ENCODE data around the gene FN1. TPM values are rescaled to one million over a fixed set of nuclear protein-coding genes. Genes with fewer than 3 reads are reported as not detected.
"Not testable (repeated sequence)": the region's sequence is repeated elsewhere in the genome, so short reads cannot be mapped to it uniquely, and the experiment has no call there.

FN1 gene
- total RNA-seq, 1 experiment from 2014 or later, result 102 TPM

DNA sequence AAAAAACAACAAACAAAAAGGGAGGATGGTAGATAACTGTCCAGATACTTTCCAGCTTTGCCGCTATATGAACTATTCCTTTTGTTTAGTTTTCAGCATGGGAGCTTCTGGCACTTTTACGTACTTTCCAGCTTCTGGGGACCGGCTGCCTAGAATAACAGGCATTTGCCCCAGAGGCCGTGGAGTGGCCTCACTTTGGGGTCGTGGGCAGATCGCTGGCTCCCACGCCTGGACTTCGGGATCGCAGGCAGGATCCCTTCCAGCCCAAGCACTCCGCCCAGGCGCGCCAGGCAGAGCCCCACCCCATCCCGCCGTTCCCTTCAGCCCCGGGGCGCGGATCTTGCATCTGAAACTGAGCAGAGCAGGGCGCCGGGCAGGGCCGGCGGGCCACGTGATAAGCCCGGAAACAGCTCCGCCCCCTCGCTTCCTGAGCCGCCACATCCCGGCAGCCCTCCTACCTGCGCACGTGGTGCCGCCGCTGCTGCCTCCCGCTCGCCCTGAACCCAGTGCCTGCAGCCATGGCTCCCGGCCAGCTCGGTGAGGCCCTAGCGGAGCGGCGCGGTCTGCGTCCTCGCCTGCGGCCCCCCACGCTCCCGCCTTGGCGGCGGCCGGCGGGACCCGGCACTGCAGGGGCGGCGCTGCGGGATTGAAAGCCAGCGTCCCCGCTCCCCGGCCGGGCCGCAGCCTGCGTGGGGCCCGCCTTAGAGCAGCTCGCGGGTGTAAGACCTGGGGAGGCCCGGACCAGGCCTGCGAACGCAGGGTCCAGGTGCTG, 124.1 kb downstream of the FN1 start, which contains the start of gene ATIC (continued):
- TF ChIP-seq OVOL2 (CRISPR knock-in tag; IDR thresholded peaks at IDR 0.05; ENCODE audit: borderline replicate concordance) (no peak), ZNF219 (CRISPR knock-in tag; IDR thresholded peaks at IDR 0.05; ENCODE audit: borderline replicate concordance) (no peak), ZNF232 (CRISPR knock-in tag; IDR thresholded peaks at IDR 0.05) (peak; percentile 93; the same call in 1 of the 2 replicates), NFATC4 (CRISPR knock-in tag; IDR thresholded peaks at IDR 0.05) (no peak), TEAD4 (CRISPR knock-in tag; IDR thresholded peaks at IDR 0.05) (no peak; the same call in 1 of the 2 replicates), SMAD4 (CRISPR knock-in tag; IDR thresholded peaks at IDR 0.05) (no peak), CBFB (CRISPR knock-in tag; IDR thresholded peaks at IDR 0.05; ENCODE audit: low read depth) (peak; percentile 92; the same call in 1 of the 2 replicates), ZNF138 (CRISPR knock-in tag; conservative IDR thresholded peaks at IDR 0.05) (0 out of 2 replicates have a peak, but pooled peaks have one; percentile 55), TEAD1 (CRISPR knock-in tag; IDR thresholded peaks at IDR 0.05) (no peak; the same call in 1 of the 2 replicates)
- TF ChIP-seq, protein P1, sequence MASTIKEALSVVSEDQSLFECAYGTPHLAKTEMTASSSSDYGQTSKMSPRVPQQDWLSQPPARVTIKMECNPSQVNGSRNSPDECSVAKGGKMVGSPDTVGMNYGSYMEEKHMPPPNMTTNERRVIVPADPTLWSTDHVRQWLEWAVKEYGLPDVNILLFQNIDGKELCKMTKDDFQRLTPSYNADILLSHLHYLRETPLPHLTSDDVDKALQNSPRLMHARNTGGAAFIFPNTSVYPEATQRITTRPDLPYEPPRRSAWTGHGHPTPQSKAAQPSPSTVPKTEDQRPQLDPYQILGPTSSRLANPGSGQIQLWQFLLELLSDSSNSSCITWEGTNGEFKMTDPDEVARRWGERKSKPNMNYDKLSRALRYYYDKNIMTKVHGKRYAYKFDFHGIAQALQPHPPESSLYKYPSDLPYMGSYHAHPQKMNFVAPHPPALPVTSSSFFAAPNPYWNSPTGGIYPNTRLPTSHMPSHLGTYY (CRISPR knock-in tag; IDR thresholded peaks at IDR 0.05), result no peak
- TF ChIP-seq, protein P2, sequence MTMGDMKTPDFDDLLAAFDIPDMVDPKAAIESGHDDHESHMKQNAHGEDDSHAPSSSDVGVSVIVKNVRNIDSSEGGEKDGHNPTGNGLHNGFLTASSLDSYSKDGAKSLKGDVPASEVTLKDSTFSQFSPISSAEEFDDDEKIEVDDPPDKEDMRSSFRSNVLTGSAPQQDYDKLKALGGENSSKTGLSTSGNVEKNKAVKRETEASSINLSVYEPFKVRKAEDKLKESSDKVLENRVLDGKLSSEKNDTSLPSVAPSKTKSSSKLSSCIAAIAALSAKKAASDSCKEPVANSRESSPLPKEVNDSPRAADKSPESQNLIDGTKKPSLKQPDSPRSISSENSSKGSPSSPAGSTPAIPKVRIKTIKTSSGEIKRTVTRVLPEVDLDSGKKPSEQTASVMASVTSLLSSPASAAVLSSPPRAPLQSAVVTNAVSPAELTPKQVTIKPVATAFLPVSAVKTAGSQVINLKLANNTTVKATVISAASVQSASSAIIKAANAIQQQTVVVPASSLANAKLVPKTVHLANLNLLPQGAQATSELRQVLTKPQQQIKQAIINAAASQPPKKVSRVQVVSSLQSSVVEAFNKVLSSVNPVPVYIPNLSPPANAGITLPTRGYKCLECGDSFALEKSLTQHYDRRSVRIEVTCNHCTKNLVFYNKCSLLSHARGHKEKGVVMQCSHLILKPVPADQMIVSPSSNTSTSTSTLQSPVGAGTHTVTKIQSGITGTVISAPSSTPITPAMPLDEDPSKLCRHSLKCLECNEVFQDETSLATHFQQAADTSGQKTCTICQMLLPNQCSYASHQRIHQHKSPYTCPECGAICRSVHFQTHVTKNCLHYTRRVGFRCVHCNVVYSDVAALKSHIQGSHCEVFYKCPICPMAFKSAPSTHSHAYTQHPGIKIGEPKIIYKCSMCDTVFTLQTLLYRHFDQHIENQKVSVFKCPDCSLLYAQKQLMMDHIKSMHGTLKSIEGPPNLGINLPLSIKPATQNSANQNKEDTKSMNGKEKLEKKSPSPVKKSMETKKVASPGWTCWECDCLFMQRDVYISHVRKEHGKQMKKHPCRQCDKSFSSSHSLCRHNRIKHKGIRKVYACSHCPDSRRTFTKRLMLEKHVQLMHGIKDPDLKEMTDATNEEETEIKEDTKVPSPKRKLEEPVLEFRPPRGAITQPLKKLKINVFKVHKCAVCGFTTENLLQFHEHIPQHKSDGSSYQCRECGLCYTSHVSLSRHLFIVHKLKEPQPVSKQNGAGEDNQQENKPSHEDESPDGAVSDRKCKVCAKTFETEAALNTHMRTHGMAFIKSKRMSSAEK (CRISPR knock-in tag; IDR thresholded peaks at IDR 0.05; ENCODE audit: borderline replicate concordance), result no peak
- TF ChIP-seq, protein P3, sequence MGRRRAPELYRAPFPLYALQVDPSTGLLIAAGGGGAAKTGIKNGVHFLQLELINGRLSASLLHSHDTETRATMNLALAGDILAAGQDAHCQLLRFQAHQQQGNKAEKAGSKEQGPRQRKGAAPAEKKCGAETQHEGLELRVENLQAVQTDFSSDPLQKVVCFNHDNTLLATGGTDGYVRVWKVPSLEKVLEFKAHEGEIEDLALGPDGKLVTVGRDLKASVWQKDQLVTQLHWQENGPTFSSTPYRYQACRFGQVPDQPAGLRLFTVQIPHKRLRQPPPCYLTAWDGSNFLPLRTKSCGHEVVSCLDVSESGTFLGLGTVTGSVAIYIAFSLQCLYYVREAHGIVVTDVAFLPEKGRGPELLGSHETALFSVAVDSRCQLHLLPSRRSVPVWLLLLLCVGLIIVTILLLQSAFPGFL (CRISPR knock-in tag; IDR thresholded peaks at IDR 0.05; ENCODE audit: borderline replicate concordance), result peak; percentile 89; the same call in 1 of the 2 replicates

DNA sequence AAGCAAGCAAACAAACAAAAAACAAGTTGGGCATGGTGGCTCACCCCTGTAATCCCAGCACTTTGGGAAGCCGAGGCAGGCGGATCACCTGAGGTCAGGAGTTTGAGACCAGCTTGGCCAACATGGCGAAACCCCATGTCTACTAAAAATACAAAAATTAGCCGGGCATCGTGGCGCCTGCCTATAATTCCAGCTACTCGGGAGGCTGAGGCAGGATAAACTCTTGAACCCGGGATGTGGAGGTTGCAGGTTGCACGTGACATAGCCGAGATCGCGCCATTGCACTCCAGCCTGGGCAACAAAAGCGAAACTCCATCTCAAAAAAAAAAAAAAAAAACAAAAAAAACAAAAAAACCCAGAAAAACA, 124.6 kb downstream of the FN1 start:
- Mint-ChIP-seq H3K4me3 (peak overlapping the region; percentile 74), H3K4me1 (peaks cover 24% of the 10 kb centered on the region), H3K36me3 (peaks cover 33% of the 10 kb centered on the region)
- ChIA-PET POLR2A (interaction anchor here (0.5 to 0.8 kb wide), 4 partner anchors 10 to 1185 kb away, joined by 3 to 4 read pairs (median 3); no protein-coding TSS in a partner anchor), CTCF (interaction anchor here (1.6 to 1.7 kb wide), 2 partner anchors 15 to 620 kb away, joined by 4 to 9 read pairs; no protein-coding TSS in a partner anchor)
- H3K27ac Mint-ChIP-seq; H3K27me3 Mint-ChIP-seq (ENCODE audit: low read depth); H3K9me3 Mint-ChIP-seq; DNase-seq (ENCODE audit: low spot score); ATAC-seq: not testable (repeated sequence)

Other genes starting within 250 kb of the FN1 start
- gene ATIC, start 124.0 kb downstream of the FN1 start, total RNA-seq (2021), result 285 to 309 TPM (median 290 TPM) in 3 replicates

Data from WTC11 (cell line).